HG02623 (cell line): ENCODE data around the gene CD40.

Source experiments
- ATAC-seq: cut with Tn5 transposase; IDR thresholded peaks from one replicate; pipeline ENCODE4 v1.9.1; 2021; ENCODE audit warnings: moderate library complexity; ENCODE audit not compliant: unreplicated experiment

CD40 gene

DNA sequence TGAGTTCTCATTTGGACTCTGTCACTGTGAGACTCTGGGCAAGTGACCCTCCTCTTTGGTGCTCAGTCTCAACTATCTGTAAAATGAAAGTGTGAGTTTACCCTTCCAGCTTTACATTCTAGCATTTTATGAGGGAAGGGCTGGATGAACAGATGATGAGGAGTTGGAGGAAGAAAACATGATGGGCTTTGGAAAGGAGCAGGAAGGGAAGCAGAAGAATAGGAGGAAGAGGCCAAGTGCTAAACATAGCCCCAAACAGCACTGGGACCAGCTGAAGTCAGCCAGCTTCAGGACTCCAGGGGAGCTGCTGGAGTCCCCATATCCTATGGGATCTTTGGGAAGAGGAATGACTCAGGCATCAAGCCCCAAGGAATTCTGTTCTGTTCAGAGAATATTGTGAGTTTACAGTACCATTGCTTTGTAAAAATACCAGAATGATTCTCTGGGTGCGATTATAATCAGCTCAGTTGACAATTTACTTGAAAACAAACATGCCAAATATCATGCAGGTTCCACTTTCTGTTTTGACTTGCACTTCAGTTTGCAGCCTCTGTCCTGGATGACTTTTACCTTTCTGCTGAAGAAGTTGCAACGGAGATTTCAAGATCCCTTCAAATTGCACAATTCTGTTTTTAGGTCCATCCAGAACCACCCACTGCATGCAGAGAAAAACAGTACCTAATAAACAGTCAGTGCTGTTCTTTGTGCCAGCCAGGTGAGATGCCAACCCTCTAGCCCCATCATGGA lies 3.2 kb downstream of the CD40 start:
- no peak for ATAC-seq

DNA sequence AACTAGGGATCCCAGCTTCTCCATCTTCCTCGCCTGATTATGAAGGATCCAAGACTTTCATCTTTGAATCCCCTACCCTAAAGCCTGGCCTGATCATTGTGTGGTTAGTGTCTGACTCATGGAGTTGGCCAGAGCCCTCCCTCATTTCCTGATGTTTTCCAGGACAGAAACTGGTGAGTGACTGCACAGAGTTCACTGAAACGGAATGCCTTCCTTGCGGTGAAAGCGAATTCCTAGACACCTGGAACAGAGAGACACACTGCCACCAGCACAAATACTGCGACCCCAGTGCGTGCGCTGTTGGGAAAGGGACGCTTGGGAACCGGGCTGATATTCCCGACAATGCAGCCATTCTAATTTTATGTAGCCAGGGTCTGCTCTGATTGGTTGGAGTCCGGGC lies 4.0 kb downstream of the CD40 start:
- ATAC-seq, result no peak

- ATAC-seq, result no peak
Observed at GRCh38 chr20:46122516-46123481, 4.7 kb downstream of the CD40 start.

DNA sequence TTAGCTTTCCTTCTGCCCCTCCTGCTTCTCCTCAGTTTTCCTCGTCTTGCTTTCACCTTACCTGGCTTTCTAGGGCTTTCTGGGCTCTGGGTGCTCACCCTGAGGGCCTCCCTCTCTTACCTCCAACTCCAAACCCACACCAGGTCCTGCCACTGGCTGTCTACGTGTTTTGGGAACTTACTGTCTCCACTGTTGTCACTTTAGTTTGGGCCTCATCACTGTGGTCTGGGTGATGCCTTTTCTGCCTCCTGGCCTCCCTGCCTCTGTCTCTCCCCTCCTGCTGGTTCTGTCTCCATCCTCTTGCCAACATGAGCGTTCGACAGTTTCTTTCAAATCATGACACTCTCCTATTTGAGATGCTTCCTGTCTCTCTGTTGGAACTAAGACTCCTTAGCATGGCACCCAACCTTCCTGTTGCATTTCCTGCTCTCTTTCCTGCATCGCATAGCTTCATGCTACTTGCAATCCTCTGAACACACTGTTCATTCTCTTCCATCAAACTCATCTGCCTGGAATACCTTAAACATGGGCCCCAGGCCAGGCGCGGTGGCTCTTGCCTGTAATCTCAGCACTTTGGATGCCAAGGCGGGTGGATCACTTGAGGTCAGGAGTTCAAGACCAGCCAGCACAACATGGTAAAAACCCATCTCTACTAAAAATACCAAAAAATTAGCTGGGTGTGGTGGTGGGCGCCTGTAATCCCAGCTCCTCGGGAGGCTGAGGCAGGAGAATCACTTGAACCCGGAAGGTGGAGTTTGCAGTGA lies 5.5 kb downstream of the CD40 start:
- no peak for ATAC-seq

- no peak for ATAC-seq
Observed at GRCh38 chr20:46126440-46127056, 8.4 kb downstream of the CD40 start.

DNA sequence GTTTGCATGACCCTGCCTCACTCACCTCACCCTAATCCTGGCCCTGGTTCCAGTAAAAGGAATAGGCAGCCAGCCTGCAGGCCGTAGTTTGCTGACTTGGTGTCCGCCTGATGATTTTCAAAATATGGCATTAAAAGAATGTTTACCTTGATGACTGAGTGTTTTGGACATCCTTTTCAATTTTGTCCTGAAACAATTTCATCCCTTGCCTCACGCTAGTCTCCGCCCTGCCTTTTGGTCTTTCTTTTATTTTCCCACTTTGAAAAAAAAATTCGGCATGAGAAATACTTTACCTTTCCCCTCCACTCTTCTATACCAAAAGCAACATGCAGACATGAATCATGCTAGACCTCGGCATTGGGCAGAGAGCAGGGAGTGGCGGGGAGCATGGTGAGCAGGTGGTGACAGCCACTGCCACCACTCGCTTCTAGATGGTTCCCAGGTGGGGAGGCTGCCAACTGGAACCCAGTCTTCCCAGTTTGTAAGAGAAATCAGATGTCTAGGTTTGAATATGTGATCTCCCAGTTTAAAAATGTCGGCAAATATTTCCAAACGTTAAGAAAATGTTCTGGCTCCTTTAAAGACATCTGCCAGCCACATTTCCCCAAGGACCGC lies 9.4 kb downstream of the CD40 start:
- no peak for ATAC-seq

- no peak for ATAC-seq
Observed at GRCh38 chr20:46128310-46129151, 10.4 kb downstream of the CD40 start.

DNA sequence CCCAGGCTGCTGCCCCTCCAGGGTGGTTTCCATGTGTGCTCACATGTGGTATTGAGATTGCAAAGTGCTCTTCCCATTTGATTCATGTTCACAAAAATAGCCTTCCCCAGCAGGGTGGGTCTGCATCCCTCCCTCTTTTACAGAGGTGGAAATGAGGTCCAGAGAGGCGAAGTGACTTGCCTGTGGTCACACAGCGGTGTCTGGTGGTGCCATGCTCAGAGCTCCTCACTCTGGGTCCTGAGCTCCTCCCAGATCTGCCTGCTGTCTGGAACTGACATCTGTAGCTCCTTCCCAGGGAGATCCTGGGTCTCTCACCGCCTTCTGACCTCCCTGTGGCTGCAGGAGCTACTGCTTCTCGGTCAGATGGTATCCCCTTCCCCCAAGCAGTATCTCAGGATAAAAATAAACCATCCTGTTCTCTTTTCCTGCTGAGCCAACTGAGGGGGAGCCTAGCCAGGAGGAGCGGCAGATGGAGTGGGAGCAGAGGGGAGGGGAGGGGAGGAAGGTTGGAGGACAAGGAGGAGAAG lies 11.9 kb downstream of the CD40 start:
- ATAC-seq, result no peak

DNA sequence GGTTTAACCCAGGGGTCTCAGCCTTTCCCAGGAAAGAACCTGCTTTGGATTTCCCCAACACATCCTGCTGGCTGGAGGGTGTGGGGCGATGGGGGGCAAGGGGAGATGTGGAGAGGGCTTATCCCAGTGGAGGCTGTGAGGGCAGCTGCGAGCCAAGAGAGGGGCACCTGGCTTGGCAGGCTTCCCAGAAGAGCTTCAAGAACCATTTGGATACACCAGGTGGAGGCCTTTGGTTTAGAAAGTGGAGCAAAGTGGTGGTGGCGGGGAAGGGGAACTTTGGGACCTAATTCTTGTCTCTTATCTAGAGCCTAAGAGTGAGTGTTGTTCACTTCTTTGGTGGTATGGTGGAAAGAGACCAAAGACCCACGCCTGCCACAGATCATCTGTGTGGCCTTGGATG lies 12.4 kb downstream of the CD40 start:
- ATAC-seq, result no peak

DNA sequence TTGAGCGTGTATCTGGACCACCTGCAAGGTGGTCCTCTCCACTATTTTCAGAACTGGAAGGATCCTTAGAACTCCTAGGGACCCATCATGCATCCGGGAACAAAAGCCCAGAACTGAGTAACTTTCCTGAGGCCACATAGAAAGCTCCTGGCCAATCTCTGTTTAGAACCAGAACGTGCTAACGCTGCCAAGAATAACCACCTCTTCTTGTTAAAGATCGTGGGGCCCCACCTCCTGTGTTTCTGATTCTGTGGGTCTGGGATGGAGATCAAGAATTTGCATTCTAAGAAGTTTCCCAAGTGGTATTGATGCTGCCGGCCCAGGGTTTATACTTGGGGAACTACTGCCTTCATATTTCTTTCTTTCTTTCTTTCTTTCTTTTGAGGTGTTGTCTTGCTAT lies 13.3 kb downstream of the CD40 start:
- no peak for ATAC-seq

DNA sequence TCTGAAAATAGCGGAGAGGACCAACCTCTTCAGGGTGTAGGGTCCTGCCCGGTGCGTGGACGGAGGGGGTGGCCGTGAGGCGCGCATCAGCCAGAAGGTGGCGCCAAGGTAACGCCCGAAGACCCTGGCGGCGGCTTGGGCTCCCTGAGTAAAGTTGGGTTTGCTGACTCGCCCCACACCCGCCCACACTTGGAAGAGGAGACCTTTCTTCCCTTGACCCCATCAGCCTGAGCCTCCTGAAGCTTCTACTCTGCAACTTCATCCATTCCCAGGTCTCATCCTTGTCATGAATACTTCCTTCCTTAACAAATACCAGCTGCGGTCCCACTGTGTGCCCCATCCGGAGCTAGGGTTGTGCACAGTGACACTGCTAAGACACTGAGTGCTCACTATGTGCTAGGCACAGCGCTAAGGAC lies 14.6 kb downstream of the CD40 start:
- ATAC-seq, result no peak

DNA sequence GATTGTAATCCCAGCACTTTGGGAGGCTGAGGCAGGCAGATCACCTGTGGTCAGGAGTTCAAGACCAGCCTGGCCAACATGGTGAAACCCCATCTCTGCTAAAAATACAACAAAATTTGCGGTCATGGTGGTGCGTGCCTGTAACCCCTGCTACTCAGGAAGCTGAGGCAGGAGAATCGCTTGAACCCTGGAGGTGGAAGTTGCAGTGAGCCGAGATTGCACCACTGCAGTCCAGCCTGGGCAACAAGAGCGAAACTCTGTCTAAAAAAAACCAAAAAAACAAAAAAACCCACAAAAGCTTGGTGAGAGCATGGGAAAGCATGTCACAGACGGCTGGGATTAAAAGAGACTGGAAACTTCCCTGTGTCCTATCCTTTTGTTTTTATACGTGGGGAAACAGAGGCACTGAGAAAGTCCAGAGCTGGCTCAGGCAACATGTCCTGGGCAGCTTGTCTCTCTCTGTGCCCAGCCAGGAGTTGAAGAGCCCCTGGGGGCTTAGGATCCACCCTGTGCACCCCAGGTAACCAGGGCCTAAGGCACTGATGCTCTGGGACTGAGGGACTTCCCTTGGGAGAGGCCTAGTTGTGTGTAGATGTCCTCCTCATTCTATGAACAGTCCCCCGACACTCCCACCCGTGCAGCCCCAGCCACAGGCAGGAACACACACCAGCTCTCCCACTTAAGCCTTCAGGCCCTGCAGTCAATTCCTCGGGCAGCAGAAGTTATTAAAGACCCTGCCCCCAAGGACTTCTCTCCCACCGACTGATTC lies 16.0 kb downstream of the CD40 start:
- ATAC-seq, result no peak

DNA sequence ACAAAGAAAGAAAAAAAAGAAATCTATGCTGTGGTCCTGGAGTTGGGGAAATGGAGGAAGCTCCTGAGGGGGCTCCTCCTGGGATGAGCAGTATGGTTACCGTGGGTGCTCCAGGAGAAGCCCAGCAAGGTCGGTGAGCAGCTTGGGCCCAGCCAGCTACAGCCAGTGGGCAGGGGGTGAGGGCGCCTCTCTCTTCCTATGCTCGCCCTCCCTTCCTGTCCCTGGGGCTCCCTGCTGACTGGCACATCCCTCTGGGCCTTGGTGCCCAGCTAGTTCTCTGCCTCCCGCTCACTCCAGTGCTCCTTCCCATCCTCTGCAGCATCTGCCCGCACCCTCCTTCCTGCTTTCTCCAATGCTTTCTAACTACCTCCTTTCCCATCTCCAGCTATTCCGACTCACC lies 16.6 kb downstream of the CD40 start:
- ATAC-seq, result no peak

DNA sequence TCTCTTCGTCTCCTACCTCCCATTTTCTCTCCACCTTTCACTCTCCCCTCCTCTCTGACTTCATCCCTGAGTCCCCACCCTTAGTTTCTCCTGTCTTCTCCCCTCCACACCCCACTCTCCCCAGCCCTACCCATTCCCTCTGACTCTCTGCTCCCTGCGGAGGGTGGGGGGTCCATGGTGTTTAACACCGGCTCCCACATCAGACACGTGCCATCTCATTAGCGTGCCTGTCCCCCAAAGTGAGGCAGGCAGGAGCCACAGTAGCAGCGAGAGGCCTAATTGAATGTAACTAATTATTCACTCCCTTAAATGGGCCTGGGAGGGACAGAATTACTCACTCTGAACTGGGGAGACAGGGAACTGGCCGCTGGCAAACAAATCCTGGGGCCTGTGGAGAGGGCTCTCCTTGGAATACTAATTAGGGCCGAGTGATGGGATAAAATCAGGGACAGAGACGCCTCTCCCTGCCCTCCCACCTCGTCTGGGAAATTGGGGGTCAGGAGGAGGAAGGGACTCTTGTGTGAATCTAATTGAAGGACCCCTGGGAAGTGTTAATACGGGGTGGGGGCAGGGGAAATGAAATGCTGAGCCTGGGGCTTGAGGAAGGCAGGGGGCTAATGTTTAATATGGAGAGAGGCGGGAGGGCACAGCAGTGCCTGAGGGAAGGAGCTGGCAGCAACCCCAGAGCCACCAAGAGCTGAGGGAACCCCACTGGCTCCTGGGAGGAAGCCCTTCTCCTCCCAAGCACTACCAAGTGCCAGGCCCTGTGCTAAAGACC lies 17.9 kb downstream of the CD40 start:
- no peak for ATAC-seq

GRCh38 chr20:46137816-46138215 lies 19.7 kb downstream of the CD40 start:
- ATAC-seq, result no peak

DNA sequence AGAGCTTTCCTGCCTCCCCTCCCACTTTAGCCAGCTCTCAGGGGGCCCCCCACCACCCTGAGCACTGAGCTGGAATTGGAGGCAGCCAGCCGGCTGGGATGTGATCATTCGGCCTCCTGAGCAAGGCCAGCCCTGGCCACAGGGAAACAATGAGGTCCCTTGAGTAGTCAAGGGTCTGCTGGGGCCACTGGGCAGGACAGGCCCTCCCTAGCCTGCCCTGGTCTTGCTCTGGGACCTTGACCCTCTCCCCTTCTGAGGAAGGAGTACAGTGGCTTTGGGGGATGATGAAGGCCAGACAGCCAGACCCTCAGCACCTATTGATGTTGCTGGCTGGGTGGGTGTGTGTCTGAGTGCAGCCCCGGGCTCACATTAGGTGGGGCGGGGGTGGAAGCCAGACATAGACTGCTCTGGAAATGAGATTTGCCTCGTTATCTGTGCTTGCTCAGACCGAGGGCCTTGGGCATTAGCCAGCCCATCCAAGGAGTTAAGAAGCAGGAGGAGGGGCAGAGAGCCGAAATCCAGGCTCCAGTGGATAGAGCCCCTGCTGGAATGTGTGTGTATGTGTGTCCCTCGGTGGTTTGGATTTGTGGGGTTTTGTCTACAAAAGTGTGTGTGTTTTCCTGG lies 21.3 kb downstream of the CD40 start:
- ATAC-seq, result no peak

GRCh38 chr20:46139908-46140482 lies 21.9 kb downstream of the CD40 start:
- no peak for ATAC-seq
